NK-92 (cell line): Measurements from ENCODE around the gene KCNQ5.

Experiments
- DNase-seq: peaks from one replicate; lab custom pipeline; 2025; ENCODE audit not compliant: unreplicated experiment; lab: John Stamatoyannopoulos, UW

KCNQ5 gene

GRCh38 chr6:72740135-72740534, 118.3 kb downstream of the KCNQ5 start:
- no peak for DNase-seq

GRCh38 chr6:72741083-72741482, 119.2 kb downstream of the KCNQ5 start:
- DNase-seq, result no peak

DNA sequence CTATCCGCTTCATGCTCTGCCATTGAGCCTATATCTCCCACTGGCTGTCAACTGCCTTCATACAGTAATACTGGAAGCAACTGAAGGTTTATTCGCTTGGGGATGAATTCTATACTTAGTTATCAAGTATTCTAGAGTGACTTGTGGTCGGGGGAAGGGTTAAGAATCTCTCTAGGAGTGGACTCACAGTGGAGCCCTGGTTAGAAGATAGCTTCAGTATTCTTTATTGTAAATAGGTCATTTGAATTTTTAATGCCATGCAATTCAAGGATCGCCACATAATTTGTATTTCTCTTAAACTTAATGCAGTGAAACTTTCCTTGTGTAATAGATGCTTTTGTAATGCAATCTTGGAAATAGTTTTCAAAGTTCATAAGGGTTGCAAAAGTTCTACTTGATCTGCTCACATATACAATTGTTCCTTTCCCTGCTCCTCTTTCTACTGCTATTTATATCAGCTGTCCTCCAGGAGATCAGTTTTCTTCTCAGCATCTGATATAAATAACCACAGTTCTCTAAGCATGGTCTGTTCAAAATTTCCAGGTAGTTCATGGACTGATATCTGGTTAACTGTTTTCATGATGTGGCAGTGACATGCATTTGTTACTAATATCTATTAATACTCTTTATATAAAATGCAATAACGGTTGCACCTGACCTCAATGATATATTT, 120.3 kb downstream of the KCNQ5 start:
- no peak for DNase-seq

GRCh38 chr6:72746276-72746675, 124.4 kb downstream of the KCNQ5 start:
- no peak for DNase-seq

- no peak for DNase-seq
Observed at GRCh38 chr6:72748759-72749158, 126.9 kb downstream of the KCNQ5 start.

DNA sequence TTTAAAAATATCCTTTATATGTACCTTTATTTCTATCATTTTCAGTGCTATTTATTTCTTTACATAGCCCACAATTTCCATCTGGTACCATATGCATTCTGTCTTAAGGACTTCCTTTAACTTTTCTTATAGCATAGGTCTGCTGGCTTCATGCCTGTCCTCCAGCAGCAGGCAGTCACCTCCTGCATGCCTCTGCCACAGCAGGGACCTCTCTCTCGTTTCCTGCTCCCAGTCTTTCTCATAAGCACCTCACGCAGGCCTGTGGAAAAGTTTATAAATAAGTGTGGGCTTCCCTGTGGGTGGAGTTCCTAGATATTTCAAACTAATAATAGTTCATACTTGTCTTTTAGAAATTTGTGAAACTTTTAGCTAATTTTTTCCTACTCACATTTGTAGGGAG, 133.9 kb downstream of the KCNQ5 start:
- DNase-seq, result no peak

- DNase-seq, result no peak
Observed at GRCh38 chr6:72757048-72757447, 135.2 kb downstream of the KCNQ5 start.

GRCh38 chr6:72757926-72758325, 136.1 kb downstream of the KCNQ5 start:
- no peak for DNase-seq

DNA sequence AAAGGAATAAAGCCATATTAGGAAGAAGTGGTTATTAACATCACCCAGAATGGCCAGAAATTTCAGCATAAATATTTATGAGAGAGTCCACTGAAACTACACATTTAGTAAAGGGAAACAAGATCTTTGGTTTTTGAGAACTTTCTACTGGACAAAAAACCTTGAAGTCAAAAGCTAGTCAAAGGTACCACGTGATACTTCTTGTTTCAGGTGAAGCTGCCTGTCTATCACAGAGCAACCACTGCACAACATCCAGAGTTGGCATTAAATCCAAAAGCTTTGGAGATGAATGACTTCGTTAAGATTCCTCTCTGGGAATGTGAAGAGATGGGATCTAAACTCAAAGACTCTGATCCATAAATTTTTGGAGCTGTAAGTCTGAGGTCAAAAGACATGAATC, 137.0 kb downstream of the KCNQ5 start:
- no peak for DNase-seq

DNA sequence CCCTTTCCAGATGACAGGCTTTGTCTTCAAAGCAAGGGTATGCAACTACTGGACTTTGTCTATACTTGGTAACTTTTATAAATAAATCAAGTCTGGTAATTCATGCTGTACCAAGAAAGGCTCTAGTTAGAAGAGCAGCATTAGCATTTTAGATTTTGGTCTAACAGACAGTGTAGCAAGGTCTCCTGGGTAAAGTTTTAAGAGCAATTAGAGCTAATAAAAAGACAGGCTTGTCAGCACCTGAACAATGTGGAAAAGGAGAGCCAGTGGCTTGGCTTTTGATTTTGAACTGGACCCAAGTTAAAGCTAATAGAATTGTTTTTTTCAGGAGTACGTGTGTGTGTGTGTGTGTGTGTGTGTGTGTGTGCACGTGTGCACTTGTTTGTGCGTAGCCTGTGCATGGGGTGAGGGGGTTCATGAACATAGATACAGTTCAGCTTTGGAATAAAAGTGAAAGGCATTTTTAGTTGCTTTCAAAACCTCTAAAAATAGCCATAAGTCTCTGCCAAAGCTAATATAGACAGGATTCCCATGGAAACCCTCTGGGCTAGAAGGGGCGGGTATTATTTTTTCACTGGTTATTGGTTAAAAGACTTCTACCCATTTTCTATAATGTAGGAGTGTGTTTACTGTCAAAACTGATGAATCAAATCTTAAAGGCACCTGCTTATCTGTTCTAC, 138.4 kb downstream of the KCNQ5 start:
- no peak for DNase-seq

DNA sequence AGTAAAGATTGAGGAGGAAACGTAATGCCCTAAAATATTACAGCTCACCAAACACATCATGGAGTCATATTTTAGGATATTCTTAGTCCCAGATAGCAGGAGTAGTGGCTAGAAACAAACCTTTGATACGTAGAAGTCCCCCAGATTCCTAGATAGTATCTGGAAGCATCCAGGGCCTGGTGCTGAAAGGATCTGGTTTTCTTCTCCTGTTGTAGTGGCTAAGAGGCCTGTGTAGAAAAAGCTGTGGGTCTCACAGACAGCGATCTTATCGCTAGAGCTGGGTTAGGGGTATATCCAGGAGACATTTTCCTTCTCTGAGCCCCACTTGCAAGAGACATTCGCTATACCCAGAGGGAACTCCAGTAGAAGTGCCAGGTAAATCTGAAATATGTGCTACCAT, 139.9 kb downstream of the KCNQ5 start:
- no peak for DNase-seq

DNA sequence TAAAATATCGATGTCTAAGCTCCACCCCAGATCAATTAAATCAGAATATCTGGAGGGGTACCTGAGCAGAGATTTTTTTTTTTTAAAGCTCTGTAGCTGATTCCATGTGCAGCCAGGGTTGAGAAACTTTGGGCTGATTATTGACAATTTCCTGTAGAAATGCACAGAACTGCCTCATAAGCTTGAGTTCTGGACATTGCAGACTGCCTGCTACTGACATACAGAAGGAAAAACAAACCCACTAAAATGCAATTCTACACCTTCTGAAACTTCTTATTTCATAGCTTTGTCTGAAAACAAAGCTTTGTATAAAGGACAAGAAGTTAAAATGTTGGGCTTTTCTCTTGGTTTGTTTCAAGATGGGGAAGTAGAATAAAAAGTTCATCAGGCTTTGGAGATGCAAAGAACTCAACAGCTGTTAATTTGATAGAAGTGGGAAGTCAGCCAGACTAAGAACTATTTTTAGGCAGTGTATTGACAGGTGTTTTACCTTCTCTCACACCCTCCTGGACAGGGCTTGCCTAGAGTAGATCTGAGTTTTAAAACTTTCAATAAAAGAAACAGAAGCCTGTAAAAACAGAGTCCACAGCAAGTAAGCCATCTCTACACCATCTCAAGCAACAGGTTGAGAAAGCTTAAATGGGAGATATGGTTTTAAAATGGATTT, 147.7 kb downstream of the KCNQ5 start:
- no peak for DNase-seq

GRCh38 chr6:72770959-72771358, 149.1 kb downstream of the KCNQ5 start:
- no peak for DNase-seq

DNA sequence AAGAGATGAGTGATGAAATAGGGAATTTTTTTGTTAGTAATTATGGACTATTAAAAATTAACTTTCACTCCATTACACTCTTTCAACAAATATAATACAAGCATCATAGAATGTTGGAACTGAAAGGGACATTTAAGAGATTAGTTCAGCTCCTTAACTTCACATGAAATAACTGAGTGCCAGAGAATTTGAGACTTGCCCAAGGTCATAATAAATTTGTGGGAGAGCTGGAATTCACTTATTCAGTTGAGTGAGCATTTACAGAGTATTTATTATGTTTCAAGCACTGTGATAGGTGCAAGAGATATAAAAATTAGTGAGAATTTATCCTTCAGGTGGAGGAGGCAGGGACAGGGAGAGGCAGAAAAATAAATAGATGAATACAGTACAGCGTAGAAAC, 154.6 kb downstream of the KCNQ5 start:
- no peak for DNase-seq

- DNase-seq, result no peak
Observed at GRCh38 chr6:72781624-72782023, 159.8 kb downstream of the KCNQ5 start.

GRCh38 chr6:72783035-72783434, 161.2 kb downstream of the KCNQ5 start:
- DNase-seq, result no peak

GRCh38 chr6:72783666-72784065, 161.8 kb downstream of the KCNQ5 start:
- no peak for DNase-seq

GRCh38 chr6:72784071-72784470, 162.2 kb downstream of the KCNQ5 start:
- no peak for DNase-seq

DNA sequence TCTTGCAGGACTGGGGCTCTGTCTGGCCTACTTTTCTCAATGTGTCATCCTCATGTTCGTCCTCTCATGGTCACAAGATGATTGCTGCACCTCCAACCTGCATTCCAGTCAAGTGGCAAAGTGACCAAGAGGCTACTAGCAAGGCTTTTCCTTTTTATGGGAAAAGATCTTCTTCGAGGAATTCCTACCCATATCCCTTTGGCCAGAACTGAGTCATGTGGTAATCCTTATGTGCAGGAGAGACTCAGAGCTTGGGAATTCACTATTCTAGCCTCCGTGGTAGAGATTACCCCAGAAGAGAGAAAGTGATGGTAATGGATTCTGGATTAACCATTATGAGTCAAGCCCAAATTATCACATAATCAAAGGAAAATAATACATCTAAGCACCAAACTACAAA, 162.7 kb downstream of the KCNQ5 start:
- DNase-seq, result no peak

DNA sequence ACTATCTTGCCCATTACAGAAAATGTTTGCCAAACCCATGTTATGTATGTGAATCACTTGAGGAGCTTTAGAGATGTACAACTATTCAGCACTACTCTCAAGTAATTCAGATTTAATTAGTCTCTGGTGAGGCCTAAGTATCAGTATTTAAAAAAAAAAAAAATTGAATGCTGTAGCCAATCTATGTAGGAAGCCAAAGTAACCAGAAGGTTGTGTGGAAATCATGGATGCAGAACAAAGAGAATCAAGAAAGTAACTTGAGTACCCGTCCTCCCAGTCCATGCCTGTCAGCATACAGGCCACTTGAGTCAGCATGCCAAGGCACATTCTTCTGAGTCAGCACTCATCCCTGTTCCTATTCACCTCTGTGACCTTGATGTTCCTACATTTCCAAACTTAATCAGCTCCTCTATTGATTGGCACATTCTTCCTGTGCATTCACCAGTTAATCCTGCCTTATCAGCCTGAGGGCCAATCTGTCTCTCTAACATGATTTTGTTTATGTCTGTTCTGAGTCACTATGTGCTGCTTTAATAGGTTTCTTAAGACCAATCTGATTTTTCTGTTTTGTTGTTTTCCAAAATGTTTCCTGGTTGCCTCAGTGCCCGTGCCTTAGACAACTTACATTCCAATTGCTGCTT, 165.6 kb downstream of the KCNQ5 start:
- DNase-seq, result no peak

DNA sequence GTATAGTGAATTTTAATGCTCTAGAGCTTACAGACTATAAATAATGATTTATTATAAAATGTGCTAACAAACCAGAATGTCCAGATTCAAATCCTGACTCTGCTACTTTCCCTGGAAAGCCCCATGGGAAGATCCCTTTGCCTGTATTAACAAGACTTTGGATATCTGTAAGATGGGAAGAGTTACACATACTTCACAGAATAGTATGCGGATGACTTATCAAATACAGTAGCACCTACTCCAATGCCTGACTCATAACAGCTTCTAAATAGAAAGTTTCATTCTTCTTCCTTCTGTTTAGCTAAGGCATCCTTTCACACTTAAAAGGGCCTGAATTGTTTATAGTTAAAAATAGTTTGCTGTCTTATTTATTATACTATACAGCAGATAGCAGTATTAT, 166.3 kb downstream of the KCNQ5 start:
- DNase-seq, result no peak

- DNase-seq, result no peak
Observed at GRCh38 chr6:72789145-72789544, 167.3 kb downstream of the KCNQ5 start.
